GM19468 (cell line): ENCODE data around the gene AXIN1.
"Not testable (repeated sequence)": the region's sequence is repeated elsewhere in the genome, so short reads cannot be mapped to it uniquely, and the experiment has no call there.

Experiments used
- ATAC-seq: cut with Tn5 transposase; IDR thresholded peaks from one replicate; pipeline ENCODE4 v1.9.1; 2021; ENCODE audit warnings: mild to moderate bottlenecking, moderate library complexity, moderate number of reproducible peaks; ENCODE audit not compliant: unreplicated experiment; ENCODE audit errors: extremely low read depth

AXIN1 gene

DNA sequence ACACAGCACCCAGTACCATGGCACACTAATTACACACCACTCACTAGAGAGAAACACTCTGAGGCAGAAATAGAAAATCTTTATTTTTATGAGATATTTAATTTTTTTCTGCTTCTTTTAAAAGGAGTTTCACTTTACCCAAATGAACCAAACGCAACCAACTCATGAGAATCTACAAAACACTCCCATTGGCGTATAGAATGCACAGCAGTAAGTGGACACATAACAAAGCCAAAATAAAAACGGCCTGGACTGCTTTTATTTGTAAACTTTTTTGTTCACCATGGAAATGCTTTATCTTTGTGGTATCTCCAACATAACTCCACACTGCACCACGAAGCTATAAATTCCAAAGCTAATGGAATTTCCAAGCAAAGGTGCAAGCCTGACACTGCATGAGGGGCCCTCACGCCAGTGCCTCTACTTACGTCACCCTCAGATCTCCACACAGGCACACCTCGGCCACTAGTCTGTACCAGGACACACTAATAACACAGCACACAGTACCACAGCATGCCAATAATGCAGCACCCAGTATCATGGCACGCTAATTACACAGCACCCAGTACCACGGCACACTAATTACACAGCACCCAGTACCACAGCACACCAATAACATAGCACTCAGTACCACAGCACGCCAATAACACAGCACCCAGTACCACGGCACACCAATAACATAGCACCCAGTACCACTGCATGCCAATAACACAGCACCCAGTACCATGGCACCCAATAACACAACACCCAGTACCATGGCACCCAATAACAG is 17.5 kb downstream of the AXIN1 start:
- ATAC-seq, result not testable (repeated sequence)

DNA sequence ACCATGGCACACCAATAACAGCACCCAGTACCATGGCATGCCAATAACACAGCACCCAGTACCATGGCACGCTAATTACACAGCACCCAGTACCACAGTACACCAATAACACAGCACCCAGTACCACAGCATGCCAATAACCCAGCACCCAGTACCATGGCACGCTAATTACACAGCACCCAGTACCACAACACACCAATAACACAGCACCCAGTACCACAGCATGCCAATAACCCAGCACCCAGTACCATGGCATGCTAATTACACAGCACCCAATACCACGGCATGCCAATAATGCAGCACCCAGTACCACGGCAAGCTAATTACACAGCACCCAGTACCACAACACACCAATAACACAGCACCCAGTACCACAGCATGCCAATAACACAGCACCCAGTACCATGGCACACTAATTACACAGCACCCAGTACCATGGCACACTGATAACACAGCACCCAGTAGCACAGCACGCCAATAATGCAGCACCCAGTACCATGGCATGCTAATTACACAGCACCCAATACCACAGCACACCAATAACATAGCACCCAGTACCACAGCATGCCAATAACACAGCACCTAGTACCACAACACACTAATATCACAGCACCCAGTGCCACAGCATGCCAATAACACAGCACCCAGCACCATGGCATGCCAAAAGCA is 18.2 kb downstream of the AXIN1 start:
- not testable (repeated sequence) for ATAC-seq

DNA sequence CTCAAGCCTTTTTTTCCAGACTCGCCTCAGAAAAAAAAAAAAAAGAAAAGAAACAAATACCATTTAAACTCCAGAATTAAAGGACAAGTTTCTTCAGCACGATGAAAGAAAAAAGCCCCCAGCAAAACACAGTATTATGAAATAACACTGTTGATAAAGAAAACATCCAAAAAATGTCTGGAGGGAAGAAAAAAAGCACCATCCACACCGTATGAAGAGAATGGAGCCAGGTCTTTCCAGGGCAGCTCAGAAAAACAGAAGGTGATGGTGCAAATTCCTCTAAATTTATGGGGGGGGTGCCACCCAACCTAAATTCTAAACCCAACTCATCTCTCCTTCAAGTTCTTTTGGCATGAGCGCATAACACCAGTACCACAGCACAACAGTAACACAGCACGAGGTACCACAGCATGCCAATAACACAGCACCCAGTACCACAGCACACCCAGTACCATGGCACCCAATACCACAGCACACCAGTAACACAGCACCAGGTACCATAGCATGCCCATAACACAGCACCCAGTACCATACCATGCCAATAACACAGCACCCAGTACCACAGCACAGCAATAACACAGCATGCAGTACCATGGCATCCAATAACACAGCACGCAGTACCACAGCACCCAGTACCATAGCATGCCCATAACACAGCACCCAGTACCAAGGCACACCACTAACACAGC is 19.0 kb downstream of the AXIN1 start:
- ATAC-seq, result no peak

DNA sequence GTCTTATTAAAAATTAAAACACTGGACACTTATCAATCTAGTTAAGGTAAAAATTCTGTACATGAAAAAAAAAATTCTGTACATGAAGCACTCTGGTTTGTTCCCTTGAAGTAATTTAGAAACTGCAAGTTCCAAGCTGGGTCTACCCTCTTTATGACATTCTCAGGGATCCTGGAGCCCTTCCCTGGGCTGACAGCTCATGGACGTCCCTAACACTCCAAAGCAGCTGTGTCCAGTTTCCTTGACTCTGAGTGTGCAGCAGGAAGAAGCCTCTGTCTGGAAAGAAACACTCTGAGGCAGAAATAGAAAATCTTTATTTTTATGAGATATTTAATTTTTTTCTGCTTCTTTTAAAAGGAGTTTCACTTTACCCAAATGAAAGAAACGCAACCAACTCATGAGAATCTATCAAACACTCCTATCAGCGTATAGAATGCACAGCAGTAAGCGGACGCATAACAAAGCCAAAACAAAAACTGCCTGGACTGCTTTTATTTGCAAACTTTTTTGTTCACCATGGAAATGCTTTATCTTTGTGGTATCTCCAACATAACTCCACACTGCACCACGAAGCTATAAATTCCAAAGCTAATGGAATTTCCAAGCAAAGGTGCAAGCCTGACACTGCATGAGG is 21.2 kb downstream of the AXIN1 start:
- not testable (repeated sequence) for ATAC-seq

DNA sequence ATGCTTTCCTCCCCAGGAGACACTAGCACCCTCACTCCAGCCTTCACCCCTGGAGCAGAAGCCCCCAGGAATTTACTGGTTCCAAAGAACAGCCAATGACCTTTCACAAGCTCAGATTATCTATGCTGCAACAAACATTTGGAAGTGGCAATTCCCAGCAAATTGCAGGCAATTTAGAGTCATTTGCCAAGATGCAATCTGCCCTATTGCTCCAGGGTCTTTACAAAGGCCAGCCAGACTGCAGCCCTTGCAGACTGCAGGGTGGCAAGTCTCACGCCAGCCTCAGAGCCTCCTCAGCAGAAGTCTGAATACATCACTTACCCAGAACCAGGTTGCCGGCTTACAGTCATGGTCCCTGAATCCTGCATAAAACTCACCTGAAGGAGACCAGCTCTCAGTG is 21.8 kb downstream of the AXIN1 start:
- ATAC-seq, result no peak

DNA sequence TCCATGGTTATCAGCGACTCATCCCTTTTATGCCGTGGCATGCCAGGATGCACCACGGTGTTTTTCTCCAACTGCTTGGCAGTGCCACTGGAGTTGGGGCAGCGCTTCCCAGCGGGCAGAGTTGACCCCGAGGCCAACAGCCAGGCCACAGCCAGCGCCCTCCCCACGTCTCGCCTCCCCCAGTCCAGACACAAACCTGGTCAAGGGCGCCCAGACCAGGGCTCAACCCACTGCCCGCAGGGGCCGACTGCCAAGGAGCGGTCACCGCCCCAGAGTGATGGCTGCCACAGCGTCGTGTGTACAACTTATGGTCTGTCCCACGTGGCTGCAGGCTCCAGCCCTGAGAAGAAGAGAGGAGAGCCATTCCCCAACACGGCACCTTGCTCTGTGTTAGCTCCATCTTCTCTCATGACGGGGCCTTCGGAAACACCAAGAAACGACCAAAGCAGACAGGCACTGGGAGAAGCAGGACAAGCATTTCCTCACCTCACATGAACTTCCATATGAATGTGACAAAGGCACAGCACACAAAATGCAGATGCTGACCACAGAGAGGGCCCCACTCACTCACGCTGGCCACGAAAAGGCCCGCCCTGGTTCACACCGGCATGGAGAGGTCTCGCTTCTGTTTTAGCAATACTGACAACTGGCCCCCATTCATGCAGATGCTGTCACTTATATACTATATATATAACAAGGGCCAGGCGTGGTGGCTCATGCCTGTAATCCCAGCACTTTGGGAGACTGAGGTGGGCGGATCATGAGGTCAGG is 27.0 kb downstream of the AXIN1 start:
- no peak for ATAC-seq

DNA sequence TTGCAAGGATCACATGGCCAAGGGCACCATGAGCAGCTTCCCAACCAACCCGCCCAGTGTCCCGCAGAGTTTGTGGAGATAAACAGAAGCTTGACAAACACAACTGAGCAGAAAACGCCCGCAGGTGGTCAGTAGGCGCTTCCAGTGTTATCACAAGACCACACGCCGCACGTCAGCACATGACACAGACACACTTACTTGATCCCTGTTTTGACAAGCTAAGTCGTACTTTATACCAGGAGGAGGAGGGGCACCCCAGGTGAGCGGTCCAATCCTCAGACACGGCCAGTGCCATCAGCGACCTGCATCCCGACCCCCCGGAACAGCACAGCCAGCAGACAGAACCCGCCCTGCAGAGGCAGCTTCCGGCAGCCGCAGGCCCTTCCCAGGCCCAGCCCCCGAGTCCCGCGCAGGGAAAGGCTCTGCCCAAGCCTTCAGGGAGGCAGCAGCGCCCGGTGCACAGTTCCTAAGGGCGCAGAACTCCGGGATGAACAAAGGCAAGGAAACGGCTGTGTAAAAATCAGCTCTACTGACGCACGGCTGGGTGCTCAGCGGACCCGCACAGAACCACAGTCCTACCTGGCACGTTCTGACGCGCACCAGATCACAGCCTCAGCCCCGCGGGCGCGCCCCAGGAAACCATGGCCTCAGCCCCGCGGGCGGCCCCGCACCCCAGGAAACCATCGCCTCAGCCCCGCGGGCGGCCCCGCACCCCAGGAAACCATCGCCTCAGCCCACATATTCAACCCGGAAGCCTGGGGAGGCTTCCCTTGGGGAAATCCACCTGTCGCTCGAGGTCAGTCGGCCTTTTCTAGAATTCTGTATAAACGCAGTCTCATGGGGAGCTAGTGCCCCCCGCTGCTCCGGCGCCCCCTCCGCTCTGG is 27.8 kb downstream of the AXIN1 start:
- ATAC-seq, result no peak

DNA sequence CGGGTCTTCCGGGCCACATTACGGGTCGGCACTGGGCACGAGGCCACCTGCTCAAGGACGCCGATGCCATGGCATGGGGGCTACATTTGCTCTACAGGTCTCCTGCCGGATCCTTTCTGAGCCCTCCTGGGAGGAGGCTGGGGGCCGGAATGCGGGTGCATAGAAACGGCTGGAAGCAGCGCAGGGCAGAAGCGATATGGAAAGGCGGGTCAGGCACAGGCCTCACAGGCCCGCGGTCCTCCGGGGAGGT is 28.4 kb downstream of the AXIN1 start:
- no peak for ATAC-seq

DNA sequence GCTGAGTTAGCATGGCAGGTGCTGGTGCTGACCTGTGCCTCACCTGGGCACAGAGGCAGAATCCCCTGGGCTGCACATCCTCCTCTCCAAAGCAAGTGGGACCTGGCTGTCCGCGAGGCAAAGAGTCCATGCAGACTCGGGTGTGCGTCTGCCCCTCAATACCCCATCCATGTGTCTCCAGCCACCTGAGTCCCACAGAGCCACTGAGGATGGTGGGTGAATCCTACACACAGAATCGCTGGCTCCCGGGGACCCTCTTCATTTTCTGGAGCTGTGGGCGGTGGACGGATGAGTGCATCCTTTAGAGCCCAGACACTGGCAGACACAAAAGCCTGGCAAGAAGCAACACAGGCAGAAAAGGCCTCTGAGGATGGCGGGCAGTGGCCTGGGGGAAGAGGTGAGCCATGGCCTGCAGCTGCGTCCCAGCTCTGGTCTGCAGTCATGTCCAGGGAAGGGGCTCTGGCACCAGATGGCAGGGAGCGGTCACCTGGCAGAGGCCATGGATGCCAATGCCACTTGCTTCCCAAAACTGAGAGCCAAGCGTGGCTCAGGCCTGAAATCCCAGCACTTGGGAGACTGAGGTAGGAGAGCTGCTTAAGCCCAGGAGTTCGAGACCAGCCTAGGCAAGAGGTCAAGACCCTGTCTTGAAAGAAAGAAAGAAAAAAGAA is 29.9 kb downstream of the AXIN1 start:
- ATAC-seq, result no peak

DNA sequence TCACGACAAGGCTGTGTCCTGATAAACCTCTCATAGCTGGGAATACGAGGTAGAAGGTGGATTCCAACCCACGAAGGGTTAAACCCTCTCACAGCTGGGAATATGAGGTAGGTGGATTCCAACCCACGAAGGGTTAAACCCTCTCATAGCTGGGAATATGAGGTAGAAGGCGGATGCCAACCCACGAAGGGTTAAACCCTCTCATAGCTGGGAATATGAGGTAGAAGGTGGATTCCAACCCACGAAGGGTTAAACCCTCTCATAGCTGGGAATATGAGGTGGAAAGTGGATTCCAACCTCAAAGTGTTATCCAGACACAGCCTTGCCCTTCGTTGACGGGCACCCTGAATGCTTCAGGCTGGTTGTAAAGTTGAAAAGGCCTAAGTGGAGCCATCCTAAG is 31.0 kb downstream of the AXIN1 start:
- no peak for ATAC-seq

DNA sequence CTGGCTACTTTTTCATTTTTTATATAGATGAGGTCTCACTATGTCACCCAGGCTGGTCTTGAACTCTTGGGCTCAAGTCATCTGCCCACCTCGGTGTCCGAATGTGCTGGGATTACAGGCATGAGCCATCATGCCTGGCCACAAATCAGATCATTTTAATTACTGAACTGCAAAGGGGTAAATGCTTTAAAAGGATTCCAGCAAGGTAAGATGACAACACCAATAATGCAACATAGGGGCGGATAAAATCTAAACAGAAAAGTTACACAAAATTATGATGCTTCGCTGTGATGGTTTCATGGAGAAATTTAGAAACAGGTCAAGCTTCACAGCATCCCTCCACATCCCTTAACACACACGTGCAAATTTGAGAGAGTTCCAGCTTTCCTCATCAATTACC is 32.3 kb downstream of the AXIN1 start:
- no peak for ATAC-seq

DNA sequence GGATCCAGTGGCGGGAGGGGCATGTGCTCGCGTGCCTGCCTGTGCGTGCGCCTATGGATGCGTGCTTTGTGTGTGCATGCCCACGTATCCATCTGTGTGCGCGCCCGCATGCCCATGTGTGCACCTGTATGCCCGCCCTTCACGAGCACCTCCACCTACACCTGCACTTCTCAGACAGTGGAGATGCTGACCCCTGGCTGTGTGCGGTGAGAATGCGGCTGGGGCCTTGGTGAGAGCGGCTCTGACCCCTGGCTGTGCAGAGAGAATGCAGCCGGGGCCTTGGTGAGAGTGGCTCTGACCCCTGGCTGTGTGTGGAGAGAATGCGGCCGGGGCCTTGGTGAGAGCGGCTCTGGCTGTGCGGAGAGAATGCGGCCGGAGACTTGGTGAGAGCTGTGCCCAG is 33.9 kb downstream of the AXIN1 start:
- no peak for ATAC-seq

DNA sequence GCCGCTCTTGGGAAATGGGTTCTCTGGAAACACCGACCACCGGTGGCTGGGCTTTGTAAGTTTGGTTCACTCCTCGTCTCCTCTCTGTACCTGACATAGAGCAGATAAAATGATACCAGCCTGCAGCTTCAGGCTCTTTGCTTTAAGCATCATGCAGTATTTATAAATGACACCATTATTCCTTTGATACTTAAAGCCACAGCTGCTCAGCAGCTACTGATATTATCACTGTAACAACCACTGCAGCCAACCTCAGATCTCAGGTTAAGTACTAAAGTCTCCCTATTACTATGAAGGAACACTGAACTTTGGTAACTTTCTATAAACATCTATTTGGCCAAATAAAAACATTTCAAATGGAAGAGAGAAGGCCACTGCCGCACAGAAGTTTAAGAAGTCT is 34.9 kb downstream of the AXIN1 start:
- no peak for ATAC-seq

DNA sequence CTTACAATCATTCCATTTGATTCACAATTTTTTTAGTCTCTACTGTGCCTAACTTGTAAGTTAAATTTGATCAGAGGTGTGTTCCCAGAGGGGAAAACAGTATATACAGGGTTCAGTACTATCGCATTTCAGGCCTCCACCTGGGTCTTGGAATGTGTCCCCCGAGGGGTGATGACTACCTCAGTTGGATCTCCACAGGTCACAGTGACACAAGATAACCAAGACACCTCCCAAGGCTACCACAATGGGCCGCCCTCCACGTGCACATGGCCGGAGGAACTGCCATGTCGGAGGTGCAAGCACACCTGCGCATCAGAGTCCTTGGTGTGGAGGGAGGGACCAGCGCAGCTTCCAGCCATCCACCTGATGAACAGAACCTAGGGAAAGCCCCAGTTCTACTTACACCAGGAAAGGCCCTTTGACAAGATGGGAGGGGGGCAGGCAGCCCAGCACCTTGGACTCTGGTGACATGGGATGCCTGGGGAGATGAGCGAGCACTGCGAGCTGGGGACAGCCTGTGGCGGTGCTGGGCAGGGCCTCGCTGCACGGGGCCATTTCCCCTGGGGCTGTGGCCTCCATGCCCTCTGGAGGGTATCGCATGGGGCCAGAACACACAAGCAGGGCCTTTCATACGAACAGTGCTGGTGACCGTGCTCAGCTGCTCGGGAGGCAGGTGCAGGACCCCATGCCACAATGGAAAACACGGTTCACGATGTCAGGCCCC is 35.6 kb downstream of the AXIN1 start:
- ATAC-seq, result no peak

DNA sequence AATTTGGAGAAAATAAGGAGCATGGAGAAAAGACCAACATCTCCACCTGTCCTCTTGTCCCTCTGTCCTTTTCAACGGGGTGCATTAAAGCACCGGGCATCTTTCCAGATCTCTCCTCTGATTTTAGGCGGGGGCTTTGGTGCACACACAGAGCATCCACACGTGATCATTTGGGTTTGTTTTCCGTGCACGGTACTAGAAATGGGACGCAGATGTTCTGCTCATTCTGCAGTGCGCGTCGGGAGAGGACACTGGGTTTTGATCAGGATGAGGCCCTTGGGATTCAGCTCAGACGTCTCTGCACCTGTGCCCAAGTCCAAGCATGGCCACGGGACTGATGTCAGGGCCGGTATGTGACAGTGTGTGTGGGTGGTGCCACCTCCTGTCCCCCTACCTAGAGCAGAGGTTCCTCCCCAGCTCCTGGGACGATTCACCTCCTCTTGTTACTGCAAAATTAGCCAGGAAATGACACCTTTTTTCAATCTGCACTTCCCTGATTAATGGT is 37.7 kb downstream of the AXIN1 start:
- no peak for ATAC-seq

DNA sequence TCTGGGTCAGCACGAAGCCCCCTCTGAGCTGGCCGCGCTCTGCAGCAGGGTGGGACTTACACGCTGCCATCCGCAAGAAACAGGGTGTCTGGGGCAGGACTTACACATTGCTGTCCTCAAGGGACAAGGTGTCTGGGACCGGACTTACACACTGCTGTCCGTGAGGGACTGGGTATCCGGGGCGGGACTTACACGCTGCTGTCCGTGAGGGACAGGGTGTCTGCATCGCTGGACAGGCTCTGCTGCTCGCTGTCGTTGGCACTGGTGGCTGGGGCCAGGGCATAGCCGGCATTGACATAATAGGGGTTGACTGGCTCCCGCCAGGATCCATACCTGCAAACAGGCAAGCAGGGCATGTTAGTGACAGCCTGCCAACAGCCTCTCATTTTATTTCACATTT is 38.2 kb downstream of the AXIN1 start:
- no peak for ATAC-seq

DNA sequence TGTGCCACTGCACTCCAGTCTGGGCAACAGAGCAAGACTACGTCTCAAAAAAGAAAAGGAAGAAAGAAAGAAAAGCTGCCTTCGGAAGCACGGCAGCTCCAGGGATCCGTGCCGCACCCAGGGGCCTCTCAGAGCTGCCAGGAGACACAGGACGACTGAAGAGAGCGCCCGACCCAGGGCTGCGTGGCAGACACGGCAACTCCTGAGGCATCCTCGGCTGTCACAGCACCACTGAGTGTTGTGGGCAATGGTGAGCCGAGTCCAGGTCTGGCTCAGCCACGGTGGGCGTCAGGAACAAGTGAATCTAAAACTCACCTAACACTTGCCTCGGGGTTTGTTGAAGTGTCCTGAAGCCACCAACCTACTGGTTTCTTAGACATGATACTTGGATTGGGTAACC is 40.8 kb downstream of the AXIN1 start:
- ATAC-seq, result no peak

DNA sequence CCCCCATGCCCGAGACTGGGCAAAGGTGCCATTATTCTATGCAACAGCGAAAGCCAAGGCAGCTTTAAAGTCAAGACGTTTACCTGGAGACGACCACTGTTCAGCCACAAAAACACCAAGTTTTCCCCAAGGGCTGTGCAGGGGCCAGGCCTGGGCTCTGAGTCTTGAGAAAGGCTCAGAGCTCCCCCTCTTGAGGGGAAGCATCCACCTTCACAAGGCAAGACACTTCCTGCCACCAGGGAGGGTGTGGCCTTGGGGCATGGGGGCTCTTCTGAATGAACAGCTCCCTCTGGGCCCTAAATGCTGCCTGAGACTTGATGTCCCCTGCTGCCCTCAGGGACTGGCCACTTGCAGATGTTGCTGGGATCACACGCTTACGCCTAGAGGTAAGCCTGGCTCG is 43.0 kb downstream of the AXIN1 start:
- no peak for ATAC-seq
